ENCODE measurements around the gene PKM. TPM values are rescaled to one million over a fixed set of nuclear protein-coding genes. Genes with fewer than 3 reads are reported as not detected.
A peak's percentile ranks its signal among the peaks of the same experiment; 100 is the strongest.

Gene PKM
- total and polyA plus RNA-seq, 12 donors, result 396 to 1,308 (median 1,056) TPM

DNA sequence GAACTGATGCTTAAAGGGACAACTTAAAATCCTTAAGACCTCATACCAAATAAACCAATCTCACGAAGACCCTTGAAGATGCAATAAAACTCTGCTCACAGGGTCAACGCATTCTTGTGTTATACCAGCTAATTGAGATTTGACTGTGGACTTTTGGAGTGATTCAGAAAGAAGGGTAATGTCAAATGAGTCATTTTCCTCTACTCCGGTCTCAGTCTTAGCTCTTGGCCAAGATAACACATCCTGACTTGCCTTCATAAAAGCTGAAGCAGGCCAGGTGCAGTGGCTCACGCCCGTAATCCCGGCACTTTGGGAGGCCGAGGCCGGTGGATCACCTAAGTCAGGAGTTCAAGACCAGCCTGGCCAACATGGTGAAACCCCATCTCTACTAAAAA lies 3.8 kb downstream of the PKM start:
- DNase-seq, result peak in 6 of 7 donors; percentile 55 to 72 (median 62)
- Histone ChIP-seq H3K4me1 (replicated peaks in 1 of 2) (peaks cover 44 to 59% of the 10 kb centered on the region in 2 donors), H3K27me3 (no peaks in the 10 kb centered on the region), H3K27ac (peak overlapping the region; percentile 58 to 99 (median 92)), H3K4me3 (peak overlapping the region in 1 of 4 donors; percentile 1), H3K36me3 (replicated peaks in 1 of 2) (no peaks in the 10 kb centered on the region), H3K9me3 (replicated peaks in 1 of 3) (no peaks in the 10 kb centered on the region)
- WGBS, 4 donors, result 24 to 54% (median 30%) methylated on average over 6 to 8 of the region's 8 CpGs
- TF ChIP-seq, protein P1, sequence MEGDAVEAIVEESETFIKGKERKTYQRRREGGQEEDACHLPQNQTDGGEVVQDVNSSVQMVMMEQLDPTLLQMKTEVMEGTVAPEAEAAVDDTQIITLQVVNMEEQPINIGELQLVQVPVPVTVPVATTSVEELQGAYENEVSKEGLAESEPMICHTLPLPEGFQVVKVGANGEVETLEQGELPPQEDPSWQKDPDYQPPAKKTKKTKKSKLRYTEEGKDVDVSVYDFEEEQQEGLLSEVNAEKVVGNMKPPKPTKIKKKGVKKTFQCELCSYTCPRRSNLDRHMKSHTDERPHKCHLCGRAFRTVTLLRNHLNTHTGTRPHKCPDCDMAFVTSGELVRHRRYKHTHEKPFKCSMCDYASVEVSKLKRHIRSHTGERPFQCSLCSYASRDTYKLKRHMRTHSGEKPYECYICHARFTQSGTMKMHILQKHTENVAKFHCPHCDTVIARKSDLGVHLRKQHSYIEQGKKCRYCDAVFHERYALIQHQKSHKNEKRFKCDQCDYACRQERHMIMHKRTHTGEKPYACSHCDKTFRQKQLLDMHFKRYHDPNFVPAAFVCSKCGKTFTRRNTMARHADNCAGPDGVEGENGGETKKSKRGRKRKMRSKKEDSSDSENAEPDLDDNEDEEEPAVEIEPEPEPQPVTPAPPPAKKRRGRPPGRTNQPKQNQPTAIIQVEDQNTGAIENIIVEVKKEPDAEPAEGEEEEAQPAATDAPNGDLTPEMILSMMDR (IDR thresholded peaks at IDR 0.05), result no peak
- peak in 1 of 2 donors; percentile 48 for TF ChIP-seq POLR2A (IDR thresholded peaks at IDR 0.05)
- intact Hi-C loops (cut with DNase I), result no loop called here

DNA sequence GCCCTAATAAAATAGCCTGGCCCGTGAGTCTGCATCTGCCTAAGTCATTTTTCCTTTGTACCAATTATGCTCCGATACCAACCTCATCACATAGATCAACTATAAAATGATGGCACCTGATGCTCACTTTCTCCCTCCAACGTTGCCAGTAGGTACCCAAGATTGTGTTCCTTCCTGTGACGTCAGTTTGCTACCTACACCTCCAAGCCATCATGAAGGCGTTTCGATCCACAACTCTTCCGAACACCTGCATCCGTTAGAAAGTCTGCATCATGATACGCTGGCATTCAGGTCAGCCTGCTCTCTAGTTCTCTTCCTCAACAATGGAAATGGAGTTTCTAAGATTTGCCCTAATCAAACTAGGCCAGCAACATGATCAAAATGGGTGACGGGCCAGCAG lies 7.7 kb downstream of the PKM start:
- Histone ChIP-seq H3K9me3 (replicated peaks in 1 of 3) (no peaks in the 10 kb centered on the region), H3K4me1 (replicated peaks in 1 of 2) (peaks cover 37 to 70% of the 10 kb centered on the region in 2 donors), H3K36me3 (replicated peaks in 1 of 2) (peaks cover 0 to 16% of the 10 kb centered on the region in 2 donors), H3K4me3 (no peak overlapping the region), H3K27me3 (no peaks in the 10 kb centered on the region), H3K27ac (peak overlapping the region in 3 of 5 donors; percentile 49 to 84 (median 54))
- intact Hi-C loops (cut with DNase I), result no loop called here
- no peak for DNase-seq
- no peak for TF ChIP-seq POLR2A (IDR thresholded peaks at IDR 0.05)
- TF ChIP-seq, protein P1 (IDR thresholded peaks at IDR 0.05), result no peak
- 87 to 90% (median 88%) methylated on average over 10 of the region's 10 CpGs for WGBS, 4 donors

DNA sequence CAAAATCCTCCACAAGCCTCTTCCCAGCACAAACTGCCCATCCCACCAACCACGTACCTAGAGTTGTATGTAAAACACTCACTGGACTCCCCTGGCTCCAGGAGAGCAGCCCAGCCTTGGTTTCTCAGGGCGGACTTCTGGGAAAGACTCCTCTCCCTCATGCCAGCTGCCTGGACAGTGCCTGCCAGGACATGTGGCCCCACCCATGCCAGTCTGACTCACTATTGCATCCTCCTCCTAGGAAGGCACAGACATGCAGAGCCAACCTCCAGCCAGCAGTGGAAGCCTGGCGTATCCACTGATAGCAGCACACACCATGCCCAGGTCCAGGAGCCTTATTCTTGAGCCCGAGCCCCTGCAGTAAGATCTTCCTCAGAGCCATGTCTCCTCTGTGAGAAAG lies 8.6 kb downstream of the PKM start:
- TF ChIP-seq POLR2A (IDR thresholded peaks at IDR 0.05), result peak; percentile 20 to 80
- TF ChIP-seq, protein P1 (IDR thresholded peaks at IDR 0.05), result peak in 3 of 6 experiments; percentile 34 to 37 (median 34)
- H3K4me1 ChIP-seq (replicated peaks in 1 of 2), result peaks cover 30 to 61% of the 10 kb centered on the region in 2 donors
- no peaks in the 10 kb centered on the region for H3K27me3 ChIP-seq
- H3K4me3 ChIP-seq, result no peak overlapping the region
- DNase-seq, result peak; percentile 85 to 96 (median 95)
- intact Hi-C loops (cut with DNase I), result no loop called here
- WGBS, 4 donors, result 36 to 59% (median 40%) methylated on average over 4 of the region's 4 CpGs
- peaks cover 0 to 25% of the 10 kb centered on the region in 2 donors for H3K36me3 ChIP-seq (replicated peaks in 1 of 2)
- H3K27ac ChIP-seq, result peak overlapping the region in 4 of 5 donors; percentile 22 to 84 (median 56)
- no peaks in the 10 kb centered on the region for H3K9me3 ChIP-seq (replicated peaks in 1 of 3)

DNA sequence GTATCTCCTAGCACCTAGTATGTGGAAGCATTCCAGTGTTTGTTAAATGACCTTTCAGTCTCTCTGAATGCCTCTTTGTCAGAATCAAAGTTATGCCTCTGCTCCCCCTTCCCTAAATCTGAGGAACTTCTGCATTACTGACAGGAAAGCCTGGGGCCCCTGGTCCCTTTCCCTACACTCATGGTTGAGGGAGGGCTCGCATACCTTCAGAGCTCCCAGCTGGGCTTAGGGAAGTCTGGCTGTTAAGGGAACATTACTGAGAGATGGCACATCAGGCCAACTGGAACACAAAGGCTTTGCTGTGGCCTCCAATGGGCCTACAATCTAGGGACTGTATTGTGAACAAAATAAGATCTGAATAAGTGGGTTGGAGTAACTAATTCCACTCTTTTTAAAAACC lies 10.3 kb downstream of the PKM start:
- WGBS, 4 donors, result 58 to 86% (median 75%) methylated on average over 1 of the region's 1 CpG
- no peak for DNase-seq
- Histone ChIP-seq H3K4me3 (no peak overlapping the region), H3K27ac (peak overlapping the region in 1 of 5 donors; percentile 84), H3K27me3 (no peaks in the 10 kb centered on the region), H3K4me1 (replicated peaks in 1 of 2) (peaks cover 17 to 44% of the 10 kb centered on the region in 2 donors), H3K36me3 (replicated peaks in 1 of 2) (peaks cover 0 to 42% of the 10 kb centered on the region in 2 donors), H3K9me3 (replicated peaks in 1 of 3) (no peaks in the 10 kb centered on the region)
- TF ChIP-seq, protein P1 (IDR thresholded peaks at IDR 0.05), result no peak
- no peak for TF ChIP-seq POLR2A (IDR thresholded peaks at IDR 0.05)
- intact Hi-C loops (cut with DNase I), result no loop called here

Measured in adrenal gland (tissue), 12 donors.